AG10803 (cell line): ENCODE results near the gene MYG1.

ENCODE experiments used
- DNase-seq: peaks from one replicate; pipeline ENCODE4 v3.0.0; 2010; ENCODE audit warnings: low read depth
- H3K4me3 ChIP-seq: 2 replicates; pipeline ENCODE4 v1.5.1; 2011; ENCODE audit warnings: mild to moderate bottlenecking, low read length, control low read depth
- TF ChIP-seq, protein P1 (sequence below): conservative IDR thresholded peaks from 2 replicates; pipeline ENCODE4 v1.5.1; 2011; ENCODE audit warnings: mild to moderate bottlenecking, low read length, control low read depth, inconsistent platforms

The MYG1 gene

DNA sequence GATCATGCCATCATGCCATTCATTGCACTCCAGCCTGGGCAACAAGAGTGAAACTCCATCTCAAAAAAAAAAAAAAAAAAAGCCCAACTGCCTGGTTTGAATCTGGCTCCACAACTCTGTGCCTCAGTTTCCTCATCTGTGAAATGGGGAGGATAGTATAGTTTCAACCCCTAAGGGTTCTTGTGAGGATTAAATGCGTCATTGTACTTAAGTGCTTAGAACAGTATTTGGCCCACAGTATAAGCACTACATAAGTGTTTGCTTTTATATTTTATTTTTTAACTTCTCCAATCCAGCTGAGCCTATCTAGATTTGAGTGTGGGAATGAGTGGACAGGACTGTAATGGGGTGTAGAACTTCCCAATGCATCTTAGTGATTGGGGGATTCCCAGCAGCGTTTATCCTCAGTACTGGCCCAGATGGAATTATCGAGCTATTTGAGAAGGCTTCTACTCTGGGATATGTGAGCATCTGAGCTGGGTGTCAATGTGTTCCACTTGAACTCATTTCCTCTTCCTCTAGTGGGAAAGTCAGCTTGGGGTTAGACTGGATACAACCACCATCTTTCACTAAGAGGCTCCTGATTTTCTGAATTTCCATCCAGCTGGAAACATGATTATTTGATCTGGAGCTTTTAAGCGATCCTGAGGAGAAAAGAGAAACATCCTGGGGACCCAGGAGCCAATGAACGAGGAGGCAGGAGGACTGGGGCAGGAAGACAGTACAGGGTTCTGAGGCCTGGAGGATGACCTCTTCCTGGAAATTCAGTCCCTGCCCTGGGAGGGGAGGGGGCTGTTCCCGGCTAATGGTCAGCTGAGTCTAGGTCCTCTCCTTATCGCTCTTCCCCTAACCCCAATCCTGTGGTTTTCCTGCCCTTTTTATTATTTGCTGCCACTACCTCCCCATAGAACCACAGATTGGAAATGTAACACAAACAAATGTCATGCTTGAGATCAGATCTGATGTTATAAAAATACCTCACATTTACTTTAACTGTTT, 40.7 kb upstream of the MYG1 start:
- no peak for DNase-seq
- TF ChIP-seq, protein P1, sequence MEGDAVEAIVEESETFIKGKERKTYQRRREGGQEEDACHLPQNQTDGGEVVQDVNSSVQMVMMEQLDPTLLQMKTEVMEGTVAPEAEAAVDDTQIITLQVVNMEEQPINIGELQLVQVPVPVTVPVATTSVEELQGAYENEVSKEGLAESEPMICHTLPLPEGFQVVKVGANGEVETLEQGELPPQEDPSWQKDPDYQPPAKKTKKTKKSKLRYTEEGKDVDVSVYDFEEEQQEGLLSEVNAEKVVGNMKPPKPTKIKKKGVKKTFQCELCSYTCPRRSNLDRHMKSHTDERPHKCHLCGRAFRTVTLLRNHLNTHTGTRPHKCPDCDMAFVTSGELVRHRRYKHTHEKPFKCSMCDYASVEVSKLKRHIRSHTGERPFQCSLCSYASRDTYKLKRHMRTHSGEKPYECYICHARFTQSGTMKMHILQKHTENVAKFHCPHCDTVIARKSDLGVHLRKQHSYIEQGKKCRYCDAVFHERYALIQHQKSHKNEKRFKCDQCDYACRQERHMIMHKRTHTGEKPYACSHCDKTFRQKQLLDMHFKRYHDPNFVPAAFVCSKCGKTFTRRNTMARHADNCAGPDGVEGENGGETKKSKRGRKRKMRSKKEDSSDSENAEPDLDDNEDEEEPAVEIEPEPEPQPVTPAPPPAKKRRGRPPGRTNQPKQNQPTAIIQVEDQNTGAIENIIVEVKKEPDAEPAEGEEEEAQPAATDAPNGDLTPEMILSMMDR, result no peak
- no peak overlapping the region for H3K4me3 ChIP-seq

DNA sequence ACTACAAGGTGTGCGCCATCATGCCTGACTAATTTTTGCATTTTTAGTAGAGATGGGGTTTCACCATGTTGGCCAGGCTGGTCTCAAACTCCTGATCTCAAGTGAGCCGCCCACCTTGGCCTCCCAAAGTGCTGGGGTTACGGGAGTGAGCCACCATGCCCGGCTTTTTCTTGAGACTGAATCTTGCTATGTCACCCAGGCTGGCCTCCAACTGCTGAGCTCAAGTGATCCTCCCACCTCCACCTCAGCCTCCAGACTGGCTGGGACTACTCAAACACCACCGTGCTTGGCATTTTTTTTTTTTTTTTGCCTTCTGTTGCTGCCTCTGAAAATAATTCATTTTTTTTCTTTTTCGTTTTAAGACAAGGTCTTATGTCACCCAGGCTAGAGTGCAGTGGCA, 39.6 kb upstream of the MYG1 start:
- DNase-seq, result no peak
- H3K4me3 ChIP-seq, result no peak overlapping the region
- TF ChIP-seq, protein P1, result no peak

GRCh38 chr12:53265783-53266182, 33.7 kb upstream of the MYG1 start:
- DNase-seq, result no peak
- TF ChIP-seq, protein P1, result no peak
- H3K4me3 ChIP-seq, result no peak overlapping the region

GRCh38 chr12:53267306-53267998, 32.0 kb upstream of the MYG1 start:
- TF ChIP-seq, protein P1, result no peak
- no peak for DNase-seq
- H3K4me3 ChIP-seq, result peak overlapping the region; percentile 95

GRCh38 chr12:53267999-53268629, 31.4 kb upstream of the MYG1 start, which contains the start of gene ESPL1:
ESPL1 (plus strand) TSS chr12:53268299; CDS start chr12:53268767, 468 bp downstream.
- peak within 1 kb of the TSS; percentile 95 for H3K4me3 ChIP-seq

More at GRCh38 chr12:53267999-53268629, 31.4 kb upstream of the MYG1 start, which contains the start of gene ESPL1:
- TF ChIP-seq, protein P1, result peak; percentile 48
- peak; percentile 54 for DNase-seq
